Panc1 (cell line): ENCODE data around the gene COL1A2. TPM values are rescaled to one million over a fixed set of nuclear protein-coding genes. Genes with fewer than 3 reads are reported as not detected.

Source experiments
- ATAC-seq: fragments of 200-7000 bp; cut with Tn5 transposase; 2 replicates; pipeline ENCODE4 v1.9.1; 2020; ENCODE audit warnings: mild to moderate bottlenecking, moderate library complexity
- BruUV-seq: library from RNA; stranded (reverse); fragments of 400-500 nt; replicated peaks from 2 replicates; lab custom pipeline; 2021; lab: Mats Ljungman, UMichigan
- CTCF ChIA-PET: fragments of 300-600 bp; sonication (Branson Sonifier 250); formaldehyde crosslinking; loops from one replicate; lab custom pipeline; 2022; ENCODE audit warnings: antibody characterized with exemption; lab: Charles Lee
- POLR2A ChIA-PET: fragments of 300-600 bp; sonication (Branson Sonifier 250); formaldehyde crosslinking; loops from one replicate; lab custom pipeline; 2022; ENCODE audit warnings: antibody characterized with exemption; lab: Charles Lee
- DNase-seq: peaks from one replicate; pipeline ENCODE4 v3.0.0-alpha.2; 2010; ENCODE audit warnings: low read depth, low spot score
- H3K27ac ChIP-seq: 2 replicates; pipeline ENCODE4 v1.5.1; 2011; ENCODE audit warnings: mild to moderate bottlenecking, low read length, inconsistent platforms
- H3K27me3 ChIP-seq: fragments of 200-500 bp; sonication (Bioruptor generic); 2 replicates; pipeline ENCODE4 v1.6.0; 2014; ENCODE audit warnings: low read length, inconsistent platforms; ENCODE audit not compliant: control insufficient read depth, insufficient read depth
- H3K36me3 ChIP-seq: fragments of 200-500 bp; sonication (Bioruptor generic); 2 replicates; pipeline ENCODE4 v1.5.1; 2014; ENCODE audit warnings: inconsistent platforms, mild to moderate bottlenecking, low read length, moderate library complexity; ENCODE audit not compliant: control insufficient read depth, insufficient read depth
- H3K4me1 ChIP-seq: 2 replicates; pipeline ENCODE4 v1.5.1; 2011; ENCODE audit warnings: inconsistent platforms, mild to moderate bottlenecking, low read length, moderate library complexity; ENCODE audit not compliant: control insufficient read depth, insufficient read depth
- H3K4me3 ChIP-seq, 2 experiments: 2 replicates each; pipeline ENCODE4 v1.5.1; 2011 to 2012; ENCODE audit warnings: low read depth in 2 of 2, low read length in 2 of 2, mild to moderate bottlenecking in 2 of 2, inconsistent platforms in 1 of 2, moderate library complexity in 1 of 2
- H3K9me3 ChIP-seq: fragments of 200-500 bp; sonication (Bioruptor generic); 2 replicates; pipeline ENCODE4 v1.5.1; 2014; ENCODE audit warnings: low read depth, mild to moderate bottlenecking, inconsistent platforms, low read length, moderate library complexity; ENCODE audit not compliant: control insufficient read depth, insufficient read depth
- CTCF ChIP-seq: fragments of 450-650 bp; IDR thresholded peaks from 2 replicates; pipeline ENCODE4 v1.5.1; 2017; ENCODE audit warnings: mild to moderate bottlenecking
- POLR2AphosphoS5 ChIP-seq: IDR thresholded peaks from 2 replicates; pipeline ENCODE4 v1.6.1; 2012; ENCODE audit warnings: mild to moderate bottlenecking, low read depth, low read length, moderate library complexity
- SIN3A ChIP-seq: IDR thresholded peaks from 2 replicates; pipeline ENCODE4 v1.6.1; 2012; ENCODE audit warnings: low read depth, mild to moderate bottlenecking, low read length, moderate library complexity, borderline replicate concordance; ENCODE audit not compliant: insufficient read depth
- TCF7L2 ChIP-seq: IDR thresholded peaks from 2 replicates; pipeline ENCODE4 v1.6.1; 2011; ENCODE audit warnings: mild to moderate bottlenecking, low read depth, low read length, inconsistent platforms
- in situ Hi-C: cut with HindIII; loops from 2 replicates; pipeline ENCODE4 v1.10.0; 2016; ENCODE audit warnings: low sequenced_read_pairs, low pct_unique_long_range_greater_than_20kb
- intact Hi-C: fragments of 100-400 bp; cut with micrococcal nuclease; formaldehyde crosslinking; loops from one replicate; pipeline ENCODE4 v1.10.0; 2022; ENCODE audit not compliant: unreplicated experiment
- total RNA-seq: library from RNA; stranded (reverse); gene quantifications from one replicate; pipeline ENCODE4 v1.2.1, GENCODE V29; 2021; ENCODE audit not compliant: unreplicated experiment
- TF ChIP-seq, protein P1 (sequence below), 2 experiments: IDR thresholded peaks; 2 replicates each; pipeline ENCODE4 v1.6.1; 2011 to 2012; ENCODE audit warnings: low read depth in 2 of 2, control low read depth in 1 of 2, low read length in 1 of 2, mild to moderate bottlenecking in 1 of 2, moderate library complexity in 1 of 2; ENCODE audit not compliant: insufficient read depth in 1 of 2

The COL1A2 gene
- total RNA-seq, 1 experiment from 2014 or later = 1.3 TPM

GRCh38 chr7:94400643-94401427 is 6.1 kb downstream of the COL1A2 start:
- BruUV-seq = no TSS peak

GRCh38 chr7:94401428-94401814 is 6.7 kb downstream of the COL1A2 start:
- no peak for DNase-seq
- Histone ChIP-seq H3K9me3 (no peaks in the 10 kb centered on the region), H3K36me3 (no peaks in the 10 kb centered on the region), H3K4me1 (no peaks in the 10 kb centered on the region), H3K27ac (no peak overlapping the region), H3K27me3 (no peaks in the 10 kb centered on the region), H3K4me3 (no peak overlapping the region)
- intact Hi-C loops = no loop called here
- no TSS peak for BruUV-seq
- in situ Hi-C loops = no loop called here
- no peak for TF ChIP-seq TCF7L2
- no peak for TF ChIP-seq CTCF
- TF ChIP-seq SIN3A = no peak
- no peak for TF ChIP-seq POLR2AphosphoS5
- TF ChIP-seq, protein P1, sequence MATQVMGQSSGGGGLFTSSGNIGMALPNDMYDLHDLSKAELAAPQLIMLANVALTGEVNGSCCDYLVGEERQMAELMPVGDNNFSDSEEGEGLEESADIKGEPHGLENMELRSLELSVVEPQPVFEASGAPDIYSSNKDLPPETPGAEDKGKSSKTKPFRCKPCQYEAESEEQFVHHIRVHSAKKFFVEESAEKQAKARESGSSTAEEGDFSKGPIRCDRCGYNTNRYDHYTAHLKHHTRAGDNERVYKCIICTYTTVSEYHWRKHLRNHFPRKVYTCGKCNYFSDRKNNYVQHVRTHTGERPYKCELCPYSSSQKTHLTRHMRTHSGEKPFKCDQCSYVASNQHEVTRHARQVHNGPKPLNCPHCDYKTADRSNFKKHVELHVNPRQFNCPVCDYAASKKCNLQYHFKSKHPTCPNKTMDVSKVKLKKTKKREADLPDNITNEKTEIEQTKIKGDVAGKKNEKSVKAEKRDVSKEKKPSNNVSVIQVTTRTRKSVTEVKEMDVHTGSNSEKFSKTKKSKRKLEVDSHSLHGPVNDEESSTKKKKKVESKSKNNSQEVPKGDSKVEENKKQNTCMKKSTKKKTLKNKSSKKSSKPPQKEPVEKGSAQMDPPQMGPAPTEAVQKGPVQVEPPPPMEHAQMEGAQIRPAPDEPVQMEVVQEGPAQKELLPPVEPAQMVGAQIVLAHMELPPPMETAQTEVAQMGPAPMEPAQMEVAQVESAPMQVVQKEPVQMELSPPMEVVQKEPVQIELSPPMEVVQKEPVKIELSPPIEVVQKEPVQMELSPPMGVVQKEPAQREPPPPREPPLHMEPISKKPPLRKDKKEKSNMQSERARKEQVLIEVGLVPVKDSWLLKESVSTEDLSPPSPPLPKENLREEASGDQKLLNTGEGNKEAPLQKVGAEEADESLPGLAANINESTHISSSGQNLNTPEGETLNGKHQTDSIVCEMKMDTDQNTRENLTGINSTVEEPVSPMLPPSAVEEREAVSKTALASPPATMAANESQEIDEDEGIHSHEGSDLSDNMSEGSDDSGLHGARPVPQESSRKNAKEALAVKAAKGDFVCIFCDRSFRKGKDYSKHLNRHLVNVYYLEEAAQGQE (IDR thresholded peaks at IDR 0.05; ENCODE audit: insufficient read depth in 1 of 2, low read depth in 2 of 2, low read length in 1 of 2) = no peak
- ATAC-seq = no peak
- POLR2A ChIA-PET = no interaction called here
- CTCF ChIA-PET = interaction anchor here (0.6 kb wide), 1 partner anchor 101 kb away, joined by 3 read pairs; no protein-coding TSS in a partner anchor

More at GRCh38 chr7:94400643-94401427, 6.1 kb downstream of the COL1A2 start:
- no peaks in the 10 kb centered on the region for H3K4me1 ChIP-seq
- intact Hi-C loops = no loop called here
- in situ Hi-C loops = no loop called here
- TF ChIP-seq POLR2AphosphoS5 = no peak
- TF ChIP-seq SIN3A = no peak
- no peak for TF ChIP-seq CTCF
- TF ChIP-seq, protein P1 (IDR thresholded peaks at IDR 0.05; ENCODE audit: insufficient read depth in 1 of 2, low read depth in 2 of 2, low read length in 1 of 2) = no peak
- TF ChIP-seq TCF7L2 = no peak
- H3K27me3 ChIP-seq = no peaks in the 10 kb centered on the region
- ATAC-seq (no peak), DNase-seq (no peak)
- CTCF ChIA-PET = no interaction called here
- no peak overlapping the region for H3K27ac ChIP-seq
- no peaks in the 10 kb centered on the region for H3K9me3 ChIP-seq
- POLR2A ChIA-PET = interaction anchor here (0.5 kb wide), 1 partner anchor 1289 kb away, joined by 5 read pairs; no protein-coding TSS in a partner anchor
- no peak overlapping the region for H3K4me3 ChIP-seq
- H3K36me3 ChIP-seq = no peaks in the 10 kb centered on the region
